T-cell (primary cell): ENCODE data around the gene CDC42BPG. TPM values are rescaled to one million over a fixed set of nuclear protein-coding genes. Genes with fewer than 3 reads are reported as not detected.

Experiments used
- ATAC-seq, 4 experiments: fragments of 200-7000 bp in 3 of 4; fragments of 150-1000 bp in 1 of 4; cut with Tn5 transposase; replicated peaks in 1 of 4; 1 replicate in 3 of 4; 2 replicates in 1 of 4; pipeline ENCODE4 v1.10.0; 2021; ENCODE audit warnings: moderate library complexity in 3 of 4, mild to moderate bottlenecking in 2 of 4, moderate number of reproducible peaks in 1 of 4
- CTCF ChIA-PET, 2 donors: fragments of 300-600 bp; sonication (Branson Sonifier 250); formaldehyde crosslinking; loops; one replicate each; lab custom pipeline; 2022; ENCODE audit warnings: antibody characterized with exemption in 2 of 2; lab: Charles Lee
- POLR2A ChIA-PET, 2 donors: fragments of 300-600 bp; sonication (Branson Sonifier 250); formaldehyde crosslinking; loops; one replicate each; lab custom pipeline; 2022; ENCODE audit warnings: antibody characterized with exemption in 2 of 2; lab: Charles Lee
- DNase-seq, 35 experiments: peaks; one replicate each; pipeline versions ENCODE4 v3.0.0 to v3.0.0-alpha.2; 2013 to 2023
- H3K27ac ChIP-seq: one replicate; pipeline ENCODE4 v1.5.1; 2013; ENCODE audit warnings: low read length
- H3K27me3 ChIP-seq, 2 experiments: replicated peaks in 1 of 2; 1 replicate in 1 of 2; 2 replicates in 1 of 2; pipeline versions ENCODE4 v1.6.1 to v1.7.0; 2013; ENCODE audit warnings: low read length in 1 of 2, mixed read lengths in 1 of 2; ENCODE audit not compliant: control insufficient read depth in 2 of 2, insufficient read depth in 2 of 2; ENCODE audit errors: extremely low read depth in 1 of 2
- H3K36me3 ChIP-seq, 2 donors: 1 replicate in 1 of 2; 2 replicates in 1 of 2; pipeline versions ENCODE4 v1.6.1 to v1.7.0; 2013; ENCODE audit warnings: low read length in 1 of 2; ENCODE audit not compliant: control insufficient read depth in 2 of 2, insufficient read depth in 1 of 2; ENCODE audit errors: extremely low read depth in 1 of 2
- H3K4me1 ChIP-seq, 2 experiments: 1 replicate in 1 of 2; 2 replicates in 1 of 2; pipeline versions ENCODE4 v1.6.1 to v1.7.0; 2013; ENCODE audit warnings: low read length in 2 of 2, mixed read lengths in 1 of 2; ENCODE audit not compliant: insufficient read depth in 2 of 2, control insufficient read depth in 1 of 2; ENCODE audit errors: extremely low read depth in 1 of 2
- H3K4me3 ChIP-seq, 2 donors: 1 replicate in 1 of 2; 2 replicates in 1 of 2; pipeline versions ENCODE4 v1.5.1 to v1.7.0; 2013; ENCODE audit warnings: mild to moderate bottlenecking in 2 of 2, low read length in 1 of 2, moderate library complexity in 1 of 2; ENCODE audit not compliant: control insufficient read depth in 1 of 2; ENCODE audit errors: extremely low read depth in 1 of 2
- H3K9me3 ChIP-seq: 2 replicates; pipeline ENCODE4 v1.7.0; 2013
- H3K27ac Mint-ChIP-seq, 2 donors: one replicate each; pipeline ENCODE4 v1.8.0; 2020 to 2021; ENCODE audit warnings: mild to moderate bottlenecking in 2 of 2, mixed read lengths in 2 of 2
- H3K27me3 Mint-ChIP-seq, 2 donors: one replicate each; pipeline ENCODE4 v1.8.0; 2021 to 2022; ENCODE audit warnings: mixed read lengths in 2 of 2
- H3K36me3 Mint-ChIP-seq: one replicate; pipeline ENCODE4 v1.8.0; 2021; ENCODE audit warnings: mixed read lengths
- H3K4me1 Mint-ChIP-seq, 3 donors: one replicate each; pipeline ENCODE4 v1.8.0; 2020 to 2022; ENCODE audit warnings: mixed read lengths in 3 of 3, mild to moderate bottlenecking in 1 of 3
- H3K4me3 Mint-ChIP-seq, 3 donors: one replicate each; pipeline ENCODE4 v1.8.0; 2020 to 2022; ENCODE audit warnings: mild to moderate bottlenecking in 3 of 3, mixed read lengths in 3 of 3, moderate library complexity in 3 of 3
- H3K9me3 Mint-ChIP-seq, 3 donors: one replicate each; pipeline ENCODE4 v1.8.0; 2020 to 2022; ENCODE audit warnings: mixed read lengths in 3 of 3
- WGBS: methylation state at CpG from one replicate; pipeline ENCODE4 v1.1.5; 2013; ENCODE audit warnings: missing lambda C conversion rate; ENCODE audit not compliant: insufficient coverage; 5-methylcytosine and 5-hydroxymethylcytosine counted together
- total RNA-seq, 35 experiments: library from RNA in 6 of 35; stranded (reverse) in 6 of 35; fragments of 120-200 nt in 1 of 35; gene quantifications; one replicate each; pipeline versions ENCODE4 v1.2.1 to v1.2.4 and lab custom pipeline; 2013 to 2026

CDC42BPG gene
- total RNA-seq, 5 donors from 2014 or later (not counting 1 experiment from before 2014, with no cell fraction given), result 7.4 to 10.5 (median 9.1) TPM

GRCh38 chr11:64841592-64842365, 2.7 kb downstream of the CDC42BPG start:
- ChIA-PET POLR2A (no interaction called here), CTCF (no interaction called here)
- H3K36me3 Mint-ChIP-seq, result peaks cover 3% of the 10 kb centered on the region
- Histone ChIP-seq H3K27me3 (no peaks in the 10 kb centered on the region), H3K27ac (no peak overlapping the region), H3K36me3 (peaks cover 11 to 17% of the 10 kb centered on the region in 2 donors), H3K4me3 (no peak overlapping the region), H3K9me3 (no peaks in the 10 kb centered on the region), H3K4me1 (peaks cover 0 to 27% of the 10 kb centered on the region in 2 experiments)
- WGBS, result 87% methylated on average over 11 of the region's 15 CpGs
- H3K4me3 Mint-ChIP-seq, result no peak overlapping the region
- no peaks in the 10 kb centered on the region for H3K27me3 Mint-ChIP-seq
- H3K27ac Mint-ChIP-seq, result no peak overlapping the region
- H3K4me1 Mint-ChIP-seq, result peaks cover 11 to 19% (median 15%) of the 10 kb centered on the region in 3 donors
- H3K9me3 Mint-ChIP-seq, result no peaks in the 10 kb centered on the region
- ATAC-seq, result no peak
- no peak for DNase-seq

GRCh38 chr11:64839887-64840782, 4.3 kb downstream of the CDC42BPG start:
- H3K4me1 ChIP-seq, result peaks cover 0 to 23% of the 10 kb centered on the region in 2 experiments
- H3K27ac Mint-ChIP-seq, result no peak overlapping the region
- ChIA-PET POLR2A (interaction anchor here in 1 of 2 donors (0.7 kb wide), 1 partner anchor 500 kb away, joined by 3 read pairs; no protein-coding TSS in a partner anchor), CTCF (interaction anchor here in 1 of 2 donors (0.6 kb wide), 1 partner anchor 355 kb away, joined by 3 read pairs; no protein-coding TSS in a partner anchor)
- H3K4me3 Mint-ChIP-seq, result no peak overlapping the region
- peaks cover 3% of the 10 kb centered on the region for H3K36me3 Mint-ChIP-seq
- no peak overlapping the region for H3K4me3 ChIP-seq
- no peaks in the 10 kb centered on the region for H3K27me3 ChIP-seq
- H3K9me3 Mint-ChIP-seq, result no peaks in the 10 kb centered on the region
- H3K27me3 Mint-ChIP-seq, result no peaks in the 10 kb centered on the region
- no peak for ATAC-seq
- H3K36me3 ChIP-seq, result peaks cover 11 to 17% of the 10 kb centered on the region in 2 donors
- WGBS, result 91% methylated on average over 24 of the region's 24 CpGs
- no peaks in the 10 kb centered on the region for H3K9me3 ChIP-seq
- no peak overlapping the region for H3K27ac ChIP-seq
- H3K4me1 Mint-ChIP-seq, result peaks cover 9 to 17% (median 12%) of the 10 kb centered on the region in 3 donors
- DNase-seq, result no peak

GRCh38 chr11:64839335-64839734, 5.1 kb downstream of the CDC42BPG start:
- H3K27ac Mint-ChIP-seq, result no peak overlapping the region
- Histone ChIP-seq H3K27ac (no peak overlapping the region), H3K4me3 (no peak overlapping the region), H3K36me3 (peaks cover 11 to 17% of the 10 kb centered on the region in 2 donors), H3K4me1 (peaks cover 0 to 18% of the 10 kb centered on the region in 2 experiments), H3K27me3 (no peaks in the 10 kb centered on the region), H3K9me3 (no peaks in the 10 kb centered on the region)
- peaks cover 3% of the 10 kb centered on the region for H3K36me3 Mint-ChIP-seq
- H3K9me3 Mint-ChIP-seq, result no peaks in the 10 kb centered on the region
- peaks cover 7 to 13% (median 9%) of the 10 kb centered on the region in 3 donors for H3K4me1 Mint-ChIP-seq
- POLR2A ChIA-PET, result no interaction called here
- 92% methylated on average over 12 of the region's 13 CpGs for WGBS
- H3K27me3 Mint-ChIP-seq, result no peaks in the 10 kb centered on the region
- CTCF ChIA-PET, result no interaction called here
- ATAC-seq (no peak), DNase-seq (no peak)
- H3K4me3 Mint-ChIP-seq, result no peak overlapping the region

- POLR2A ChIA-PET, result no interaction called here
- DNase-seq, result no peak
Observed at GRCh38 chr11:64838600-64839334, 5.7 kb downstream of the CDC42BPG start.

GRCh38 chr11:64837887-64838351, 6.5 kb downstream of the CDC42BPG start:
- ATAC-seq (no peak), DNase-seq (no peak)
- H3K27me3 Mint-ChIP-seq, result no peaks in the 10 kb centered on the region
- Histone ChIP-seq H3K36me3 (peaks cover 11 to 23% of the 10 kb centered on the region in 2 donors), H3K9me3 (no peaks in the 10 kb centered on the region), H3K27ac (no peak overlapping the region), H3K4me3 (no peak overlapping the region), H3K4me1 (peaks cover 0 to 6% of the 10 kb centered on the region in 2 experiments), H3K27me3 (no peaks in the 10 kb centered on the region)
- no peak overlapping the region for H3K27ac Mint-ChIP-seq
- no peak overlapping the region for H3K4me3 Mint-ChIP-seq
- ChIA-PET POLR2A (no interaction called here), CTCF (interaction anchor here in 1 of 2 donors (1.0 kb wide), 1 partner anchor 256 kb away, joined by 3 read pairs; no protein-coding TSS in a partner anchor)
- WGBS, result 95% methylated on average over 8 of the region's 10 CpGs
- no peaks in the 10 kb centered on the region for H3K9me3 Mint-ChIP-seq
- peaks cover 0 to 1% (median under 1%) of the 10 kb centered on the region in 3 donors for H3K4me1 Mint-ChIP-seq
- H3K36me3 Mint-ChIP-seq, result peaks cover 3% of the 10 kb centered on the region

More at GRCh38 chr11:64838600-64839334, 5.7 kb downstream of the CDC42BPG start:
- Histone ChIP-seq H3K4me1 (peaks cover 0 to 13% of the 10 kb centered on the region in 2 experiments), H3K36me3 (peaks cover 11 to 18% of the 10 kb centered on the region in 2 donors), H3K27me3 (no peaks in the 10 kb centered on the region), H3K9me3 (no peaks in the 10 kb centered on the region), H3K27ac (no peak overlapping the region), H3K4me3 (no peak overlapping the region)
- CTCF ChIA-PET, result no interaction called here
- Mint-ChIP-seq H3K27me3 (no peaks in the 10 kb centered on the region), H3K27ac (no peak overlapping the region), H3K36me3 (peaks cover 3% of the 10 kb centered on the region), H3K4me3 (no peak overlapping the region), H3K4me1 (peaks cover 3 to 9% (median 6%) of the 10 kb centered on the region in 3 donors), H3K9me3 (no peaks in the 10 kb centered on the region)
- WGBS, result 99% methylated on average over 17 of the region's 28 CpGs
- ATAC-seq, result no peak
